22Rv1 (cell line): ENCODE measurements around the gene ENAH.

ENCODE experiments used
- H3K27ac ChIP-seq: fragments of 450-650 bp; 2 replicates; pipeline ENCODE4 v1.5.1; 2017
- ZFX ChIP-seq: fragments of 450-650 bp; IDR thresholded peaks from 2 replicates; pipeline ENCODE4 v1.6.1; 2017; ENCODE audit warnings: antibody characterized with exemption, borderline replicate concordance
- TF ChIP-seq, protein P1 (sequence below): fragments of 450-650 bp; IDR thresholded peaks from 2 replicates; pipeline ENCODE4 v1.5.1; 2017; ENCODE audit warnings: mild to moderate bottlenecking

The ENAH gene

DNA sequence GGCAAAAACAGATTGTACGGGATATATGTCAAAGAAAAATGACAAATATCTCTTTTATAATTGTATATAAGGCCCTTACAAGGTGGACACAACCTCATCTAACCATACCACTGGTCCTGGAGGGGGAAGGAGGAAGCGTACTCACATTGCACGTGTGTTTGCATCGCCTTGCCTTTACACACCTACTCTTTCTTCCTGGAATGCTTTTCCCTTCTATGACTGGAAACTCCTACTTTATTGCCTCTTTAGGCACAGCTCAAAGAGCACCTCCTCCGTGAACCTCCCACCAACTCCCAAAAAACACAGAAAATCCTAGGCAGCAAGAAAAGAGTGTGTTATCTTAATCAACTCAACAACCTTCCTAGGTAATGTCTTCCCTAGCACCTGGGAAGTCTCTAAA lies 125.3 kb downstream of the ENAH start:
- H3K27ac ChIP-seq, result no peak overlapping the region
- TF ChIP-seq, protein P1, sequence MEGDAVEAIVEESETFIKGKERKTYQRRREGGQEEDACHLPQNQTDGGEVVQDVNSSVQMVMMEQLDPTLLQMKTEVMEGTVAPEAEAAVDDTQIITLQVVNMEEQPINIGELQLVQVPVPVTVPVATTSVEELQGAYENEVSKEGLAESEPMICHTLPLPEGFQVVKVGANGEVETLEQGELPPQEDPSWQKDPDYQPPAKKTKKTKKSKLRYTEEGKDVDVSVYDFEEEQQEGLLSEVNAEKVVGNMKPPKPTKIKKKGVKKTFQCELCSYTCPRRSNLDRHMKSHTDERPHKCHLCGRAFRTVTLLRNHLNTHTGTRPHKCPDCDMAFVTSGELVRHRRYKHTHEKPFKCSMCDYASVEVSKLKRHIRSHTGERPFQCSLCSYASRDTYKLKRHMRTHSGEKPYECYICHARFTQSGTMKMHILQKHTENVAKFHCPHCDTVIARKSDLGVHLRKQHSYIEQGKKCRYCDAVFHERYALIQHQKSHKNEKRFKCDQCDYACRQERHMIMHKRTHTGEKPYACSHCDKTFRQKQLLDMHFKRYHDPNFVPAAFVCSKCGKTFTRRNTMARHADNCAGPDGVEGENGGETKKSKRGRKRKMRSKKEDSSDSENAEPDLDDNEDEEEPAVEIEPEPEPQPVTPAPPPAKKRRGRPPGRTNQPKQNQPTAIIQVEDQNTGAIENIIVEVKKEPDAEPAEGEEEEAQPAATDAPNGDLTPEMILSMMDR, result no peak
- TF ChIP-seq ZFX, result no peak

DNA sequence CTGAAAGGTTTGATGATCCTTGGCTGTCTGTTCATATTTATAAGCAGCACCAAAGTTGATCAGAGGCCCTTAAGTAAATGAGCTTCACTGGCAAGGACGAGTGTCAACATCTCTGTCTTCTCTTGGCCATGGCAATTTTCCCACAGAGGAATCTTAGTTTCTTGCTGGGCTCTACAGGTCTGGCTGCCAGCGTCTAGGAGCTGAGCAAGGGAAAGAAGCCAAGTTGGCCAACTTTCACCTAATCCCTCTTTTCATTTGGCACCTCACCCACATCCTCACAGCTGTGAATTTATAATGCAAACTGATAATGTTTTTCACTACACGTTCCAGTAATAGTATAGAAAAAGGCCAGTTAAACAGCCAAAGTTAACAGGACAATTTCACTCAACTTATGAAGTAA lies 126.0 kb downstream of the ENAH start:
- H3K27ac ChIP-seq, result no peak overlapping the region
- no peak for TF ChIP-seq ZFX

DNA sequence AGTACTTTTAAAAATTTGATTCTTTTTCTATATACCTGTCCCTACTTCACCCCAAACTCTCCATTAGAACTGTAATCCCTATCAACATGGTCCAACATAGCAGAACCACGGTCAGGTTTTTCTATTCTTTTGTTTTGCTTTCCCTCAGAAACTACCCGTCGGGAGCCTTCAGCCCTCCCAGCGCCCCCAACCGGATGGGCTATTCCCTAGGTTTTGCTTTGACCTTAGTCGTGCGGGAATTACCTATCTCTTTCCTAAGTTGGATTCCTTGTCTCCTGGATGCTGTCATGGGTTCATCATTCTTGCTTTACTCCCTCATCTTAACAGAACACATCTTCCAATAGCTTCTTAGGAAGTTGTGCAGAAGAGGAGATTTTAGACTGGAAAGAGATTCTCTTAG lies 127.5 kb downstream of the ENAH start:
- H3K27ac ChIP-seq, result no peak overlapping the region
- TF ChIP-seq, protein P1, result no peak

DNA sequence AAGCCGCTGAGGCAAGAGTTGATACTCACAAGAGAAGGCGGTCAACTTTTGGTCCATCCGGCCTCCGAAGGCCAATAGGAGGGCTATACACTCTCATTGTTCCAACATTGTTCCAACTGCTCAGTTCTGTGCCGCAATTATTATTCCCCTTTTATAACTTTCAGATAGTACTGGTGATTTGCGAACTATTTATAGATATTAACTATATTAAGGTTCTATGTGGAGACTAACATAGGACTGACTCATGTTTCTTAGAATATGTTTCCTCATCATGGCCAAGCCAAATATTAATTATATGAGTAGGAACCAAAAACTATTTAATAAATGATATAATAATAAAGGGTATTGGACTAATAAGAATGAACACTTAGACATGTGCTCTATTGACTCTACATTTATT lies 128.4 kb downstream of the ENAH start:
- no peak for TF ChIP-seq ZFX
- TF ChIP-seq, protein P1, result no peak
- no peak overlapping the region for H3K27ac ChIP-seq

DNA sequence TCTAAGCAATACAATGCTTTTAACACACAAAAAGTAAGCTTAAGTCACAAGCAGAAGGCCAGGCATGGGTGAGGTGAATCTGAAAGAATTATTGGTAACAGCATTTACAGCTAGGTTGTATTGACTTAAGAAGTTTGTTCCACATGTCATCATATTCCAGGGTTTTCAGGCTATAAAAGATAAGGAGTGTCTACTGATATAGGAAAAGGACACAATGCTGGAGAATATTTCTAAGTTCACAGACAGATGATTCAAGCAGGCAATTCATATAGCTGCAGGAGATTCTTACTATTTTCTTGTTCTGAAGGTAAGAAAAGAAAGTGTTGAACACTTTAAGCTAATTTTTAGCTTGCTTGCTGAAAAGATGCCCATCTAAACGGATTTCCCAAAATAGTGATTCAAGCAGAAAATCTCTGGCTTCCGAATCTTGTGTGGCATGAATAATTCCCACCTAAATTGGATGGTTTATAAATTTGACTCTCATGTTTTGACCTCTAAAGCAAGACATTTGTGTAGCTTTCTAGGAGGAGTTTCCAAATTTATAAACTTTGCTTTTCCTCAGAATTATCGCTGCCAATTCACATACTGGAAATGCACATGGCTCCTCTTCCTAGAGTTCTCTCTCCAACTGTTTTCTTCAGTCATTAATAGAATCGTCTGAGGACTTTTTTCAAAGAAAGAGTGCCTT lies 129.5 kb downstream of the ENAH start:
- TF ChIP-seq ZFX, result no peak
- TF ChIP-seq, protein P1, result no peak
- H3K27ac ChIP-seq, result no peak overlapping the region

DNA sequence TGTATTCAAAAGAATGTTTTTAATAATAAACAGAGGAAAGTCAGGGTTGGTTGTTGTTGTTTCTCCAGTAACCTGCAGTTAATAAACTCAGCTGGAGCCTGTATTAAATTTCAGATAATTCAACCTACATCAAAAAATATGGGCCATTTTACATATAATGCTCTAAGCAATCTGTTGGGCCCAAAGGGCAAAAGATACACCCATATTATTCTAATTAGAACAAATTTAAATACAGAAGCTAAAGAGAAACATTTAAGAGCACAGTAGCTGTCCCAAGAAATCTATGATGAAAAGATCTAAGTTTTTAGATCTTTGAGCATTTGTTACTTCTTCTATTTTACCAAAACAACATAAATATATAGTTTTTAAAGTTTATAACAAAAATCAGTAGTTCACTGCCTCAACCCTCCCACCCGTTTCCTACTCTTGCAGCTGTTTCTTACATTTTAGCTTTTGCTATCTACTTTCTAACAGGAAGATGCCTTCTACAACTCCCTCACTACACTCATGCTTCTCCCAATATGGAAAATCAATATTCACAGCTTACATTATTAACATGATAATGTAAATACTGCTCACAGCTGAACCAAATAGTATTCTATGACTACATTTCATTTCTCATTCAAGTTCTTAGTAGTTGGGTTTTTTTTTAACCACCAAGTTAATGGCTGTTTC lies 130.2 kb downstream of the ENAH start:
- TF ChIP-seq, protein P1, result no peak
- TF ChIP-seq ZFX, result no peak
- H3K27ac ChIP-seq, result no peak overlapping the region

DNA sequence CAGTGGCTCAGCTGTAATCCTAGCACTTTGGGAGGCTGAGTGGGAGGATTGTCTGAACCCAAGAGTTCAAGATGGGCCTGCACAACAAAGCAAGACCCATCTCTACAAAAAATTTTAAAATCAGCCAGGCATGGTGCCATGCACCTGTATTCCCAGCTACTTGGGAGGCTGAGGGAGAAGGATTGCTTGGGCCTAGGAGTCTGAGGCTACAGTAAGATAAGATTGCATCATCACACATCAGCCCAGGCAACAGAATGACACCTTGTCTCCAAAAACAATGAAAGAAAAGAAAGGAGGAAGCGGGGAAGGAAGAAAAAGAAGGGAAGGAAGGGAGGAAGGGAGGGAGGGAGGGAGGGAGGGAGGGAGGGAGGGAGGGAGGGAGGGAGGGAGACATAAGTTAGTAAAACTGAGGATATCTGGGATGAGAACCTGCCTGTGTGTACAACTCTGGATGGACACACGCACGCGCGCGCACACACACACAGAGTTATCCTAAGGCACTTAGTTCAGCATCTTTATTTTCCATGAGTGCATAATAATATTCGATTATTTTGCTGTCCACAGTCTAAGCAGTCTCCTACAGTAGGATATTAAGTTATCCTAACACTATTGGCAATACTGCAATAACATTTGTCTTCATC lies 132.2 kb downstream of the ENAH start:
- H3K27ac ChIP-seq, result no peak overlapping the region
- TF ChIP-seq ZFX, result no peak
- TF ChIP-seq, protein P1, result no peak
